CD4-positive, alpha-beta T cell treated with Interleukin-21 for 1 hour (primary cell): ENCODE measurements around the gene IMPACT.

Experiments used
- DNase-seq: peaks from one replicate; pipeline ENCODE4 v3.0.0-alpha.2; 2020

The IMPACT gene

DNA sequence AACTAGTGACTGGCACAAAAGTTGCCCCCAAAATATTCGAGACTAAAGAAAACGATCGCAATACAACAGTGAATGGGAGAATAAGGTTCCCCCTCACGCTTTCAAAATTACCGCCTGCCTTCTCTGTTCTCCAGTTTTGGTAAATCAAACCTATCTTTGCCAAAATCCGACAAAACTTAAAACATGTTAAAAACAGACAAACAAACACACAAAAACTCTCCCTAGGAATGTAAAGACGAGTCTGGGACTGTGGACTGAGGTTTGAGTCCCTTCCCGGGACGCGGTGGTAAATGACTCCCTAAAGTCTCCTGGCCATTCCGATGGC, 435 bp upstream of the IMPACT start:
- no peak for DNase-seq

DNA sequence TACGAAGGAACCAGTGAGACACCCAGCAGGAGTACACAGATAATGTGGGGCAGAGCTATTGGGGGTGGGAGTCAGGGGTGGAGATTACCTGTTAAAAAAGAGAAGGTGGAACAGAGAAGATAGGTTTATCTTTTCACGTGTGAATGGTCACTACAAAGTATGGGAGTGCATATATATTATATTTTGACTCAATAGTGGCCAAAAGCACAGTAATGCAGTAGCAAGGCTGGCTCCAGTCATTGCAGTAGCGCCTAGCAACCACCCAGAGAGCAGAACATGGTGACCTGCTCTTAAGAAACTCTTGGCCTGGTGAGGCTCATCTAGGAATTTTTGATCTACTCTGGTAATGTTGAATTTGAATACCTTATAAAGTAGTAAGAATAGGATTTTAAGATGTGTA, 1.0 kb downstream of the IMPACT start:
- DNase-seq = no peak

DNA sequence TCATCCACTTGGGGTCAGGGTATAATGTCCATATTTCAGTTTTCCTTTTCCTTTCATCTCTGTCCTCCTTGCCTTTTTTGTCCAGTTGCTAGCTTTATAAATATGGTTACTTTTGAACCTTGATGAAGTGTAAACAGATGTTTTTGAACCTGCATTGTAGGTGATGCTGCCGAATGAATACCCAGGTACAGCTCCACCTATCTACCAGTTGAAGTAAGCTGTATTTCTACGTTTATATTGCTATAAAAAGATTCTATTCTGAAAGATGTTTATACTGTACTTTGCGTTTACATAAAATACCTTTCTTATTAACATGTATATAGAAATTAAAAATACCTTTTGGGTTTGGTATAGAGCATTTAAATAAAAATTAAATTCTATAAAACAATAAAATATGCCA, 2.2 kb downstream of the IMPACT start:
- DNase-seq = no peak

DNA sequence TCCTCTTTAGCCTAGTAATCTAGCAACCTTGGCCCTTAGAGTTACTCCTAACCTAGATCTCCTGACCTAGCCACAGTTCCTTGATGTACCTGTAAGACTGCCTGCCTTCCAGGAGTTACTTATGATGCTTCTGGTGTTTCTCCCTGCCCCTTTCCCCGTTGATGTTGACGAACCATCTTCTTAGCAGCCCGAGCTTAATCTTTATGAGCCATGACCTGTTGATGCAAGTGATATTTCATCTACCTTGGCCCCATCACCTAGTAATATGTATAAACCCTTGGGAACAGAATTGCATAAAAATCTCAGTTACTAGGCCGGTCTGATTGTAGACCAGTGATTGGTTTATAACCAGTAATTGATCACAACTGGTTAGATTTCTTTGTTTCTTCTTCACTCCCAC, 2.7 kb downstream of the IMPACT start:
- no peak for DNase-seq

DNA sequence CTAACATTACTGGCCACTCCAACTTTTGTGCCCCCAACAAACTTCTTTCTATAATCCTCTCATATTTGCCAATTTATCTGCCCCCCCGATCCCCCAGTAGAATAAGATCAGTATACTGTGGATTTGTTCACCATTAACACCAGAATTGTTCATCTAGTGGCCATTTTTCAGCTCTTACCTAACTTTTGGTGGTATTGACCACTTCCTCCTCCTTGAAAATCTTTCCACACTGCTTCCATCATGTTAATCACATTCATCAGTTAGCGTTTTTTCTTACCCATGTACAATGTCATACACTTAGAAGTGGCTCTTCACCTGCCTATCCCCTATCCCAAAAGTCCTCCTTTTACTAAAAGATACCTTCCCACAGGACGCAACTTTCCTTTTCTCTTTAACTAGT, 6.1 kb downstream of the IMPACT start:
- DNase-seq = no peak

DNA sequence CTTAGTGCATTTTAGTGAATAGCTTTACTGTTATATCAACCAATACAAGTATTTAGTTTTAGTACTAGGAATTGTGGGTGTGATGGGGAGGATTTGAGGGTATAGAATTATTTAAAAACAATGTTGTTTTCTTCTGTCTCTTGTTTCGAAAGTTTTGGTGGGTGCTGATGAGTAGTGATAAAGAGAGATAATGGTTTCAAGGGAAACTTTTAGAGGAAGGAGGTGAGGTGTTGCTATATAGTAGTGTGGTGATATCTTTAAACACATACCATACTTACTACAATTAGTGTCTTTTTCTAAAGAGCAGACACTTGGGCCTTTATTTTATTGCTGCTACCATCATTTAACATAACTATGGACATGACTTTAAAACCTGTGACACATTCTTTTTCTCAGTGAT, 10.5 kb downstream of the IMPACT start:
- no peak for DNase-seq

DNA sequence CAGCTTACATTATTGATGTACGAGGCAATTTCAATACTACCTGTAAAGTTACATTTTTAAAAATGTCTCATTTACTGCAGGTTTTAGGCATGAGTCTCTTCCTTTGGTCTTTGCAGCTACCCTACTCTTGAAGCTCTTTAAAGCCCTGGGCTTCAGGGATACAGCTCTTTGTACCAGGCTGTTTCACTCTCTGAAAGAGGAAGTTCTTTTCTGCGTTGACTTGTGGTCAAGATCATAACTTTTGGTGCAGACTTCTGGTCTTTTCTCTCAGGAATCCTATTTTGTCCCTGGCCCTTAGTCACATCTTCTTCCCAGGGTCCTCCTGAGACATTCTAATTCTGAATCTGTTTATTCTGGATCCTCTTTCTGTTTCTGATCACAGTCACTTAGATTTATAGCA, 17.4 kb downstream of the IMPACT start:
- DNase-seq = no peak

DNA sequence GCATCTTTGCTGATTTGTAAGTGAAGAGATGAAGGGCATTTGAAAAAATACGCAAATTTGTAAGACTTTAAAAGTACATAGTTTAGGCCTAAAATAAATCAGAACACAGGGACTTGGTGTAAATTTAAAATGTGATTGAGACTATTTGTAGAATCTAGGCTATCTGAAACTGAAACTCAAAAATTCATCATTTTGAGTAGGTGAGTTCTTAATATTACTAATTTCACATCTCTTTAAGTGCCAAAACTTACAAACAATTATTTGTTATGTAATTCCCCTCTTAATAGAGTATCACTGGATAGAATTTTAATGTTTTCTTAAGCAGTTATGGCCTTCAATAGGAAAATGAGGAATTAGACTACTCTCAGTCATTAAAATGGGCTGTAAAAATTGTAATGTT, 20.0 kb downstream of the IMPACT start:
- no peak for DNase-seq

DNA sequence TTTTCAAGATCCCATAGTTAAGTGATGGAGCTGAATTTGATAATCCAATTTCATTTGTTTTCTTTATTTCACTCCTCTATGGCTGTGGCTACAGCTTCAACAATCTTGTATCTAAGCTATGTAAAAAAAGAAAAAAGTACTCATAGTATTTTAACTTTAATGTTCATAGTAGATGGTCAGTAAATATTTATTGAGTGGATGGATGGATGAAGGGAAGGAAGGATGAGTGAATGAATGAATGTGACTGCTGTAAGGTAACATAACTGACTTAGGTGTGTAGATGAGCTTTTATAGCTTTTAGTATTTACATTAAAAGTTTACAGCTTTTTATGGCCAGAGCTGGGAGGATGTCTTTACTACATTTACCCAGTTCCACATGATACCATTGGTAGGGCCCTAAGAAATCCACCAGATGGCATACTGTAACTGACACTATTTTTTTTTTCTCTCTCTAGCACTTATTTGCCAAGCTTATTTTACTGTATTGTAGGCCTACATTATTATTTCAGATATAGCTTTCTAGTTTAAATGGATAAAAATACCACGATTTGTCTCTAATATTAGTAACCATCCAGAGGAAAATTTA, 20.6 kb downstream of the IMPACT start:
- DNase-seq = no peak

DNA sequence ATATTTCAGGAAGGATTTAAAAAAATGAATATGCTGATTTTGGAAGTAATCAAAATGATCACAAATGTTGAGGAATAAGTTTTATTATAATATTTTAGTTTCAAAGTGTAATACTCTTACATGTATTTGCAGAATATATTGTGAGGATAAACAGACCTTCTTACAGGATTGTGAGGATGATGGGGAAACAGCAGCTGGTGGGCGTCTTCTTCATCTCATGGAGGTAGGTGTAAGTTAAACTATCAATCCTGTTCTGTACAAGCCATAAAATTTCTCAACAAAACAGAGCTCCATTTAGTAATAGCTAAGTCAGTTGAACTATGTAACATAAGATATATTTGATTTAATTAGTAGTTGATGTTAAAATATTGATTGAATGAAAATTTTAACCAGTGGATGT, 21.5 kb downstream of the IMPACT start:
- no peak for DNase-seq

DNA sequence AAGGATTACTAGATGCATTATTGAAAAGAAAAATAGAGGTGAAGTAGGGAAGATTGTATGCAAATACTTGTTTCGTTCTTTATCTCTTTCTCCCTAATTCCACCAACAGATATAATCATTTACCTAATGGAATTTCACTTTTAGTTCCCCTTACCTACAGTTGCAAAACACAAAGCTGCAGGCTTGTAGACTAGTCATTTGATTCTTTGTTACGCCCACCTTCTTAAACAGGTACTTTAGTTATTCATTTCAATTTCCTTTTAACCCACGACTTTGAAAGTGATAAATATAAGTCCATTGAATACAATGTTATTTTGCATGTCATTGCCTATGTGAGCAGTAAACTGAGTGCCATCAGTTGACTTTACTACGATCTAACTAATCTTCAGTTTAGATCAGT, 30.1 kb downstream of the IMPACT start:
- DNase-seq = no peak

DNA sequence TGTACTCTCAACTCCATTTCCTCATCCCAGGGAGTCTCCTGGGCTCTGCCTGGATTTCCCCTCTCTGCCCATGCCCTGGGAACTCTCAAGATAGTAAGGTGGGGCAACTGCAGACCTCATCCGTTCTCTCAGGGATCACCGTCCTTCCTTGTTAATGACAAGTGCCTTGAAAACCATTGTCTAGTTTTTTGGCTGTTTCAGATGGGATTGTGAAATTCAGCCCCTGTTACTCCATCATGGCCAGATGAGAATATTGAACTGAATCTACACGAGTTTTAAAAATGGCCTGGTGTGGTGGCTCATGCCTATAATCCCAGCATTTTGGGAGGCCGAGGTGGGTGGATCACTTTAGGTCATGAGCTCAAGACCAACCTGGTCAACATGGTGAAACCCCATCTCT, 33.3 kb downstream of the IMPACT start:
- no peak for DNase-seq

DNA sequence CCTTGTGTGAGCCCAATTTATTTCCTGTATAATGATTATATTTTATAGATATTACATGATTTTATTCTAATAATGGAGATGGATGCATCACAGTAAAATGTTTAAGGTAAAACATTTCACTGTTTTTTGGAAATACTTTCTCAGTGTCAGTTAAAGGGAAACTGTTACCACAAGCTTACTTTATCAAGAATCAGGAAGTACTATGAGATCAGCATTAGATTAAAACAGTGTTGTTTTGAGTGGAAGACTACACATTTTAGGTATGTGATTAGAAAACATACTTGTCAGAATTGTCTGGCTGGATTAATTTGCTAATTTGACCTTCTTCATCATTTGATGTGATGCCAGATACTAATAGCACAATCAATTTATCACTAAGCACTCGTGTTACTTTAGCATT, 33.9 kb downstream of the IMPACT start, which contains the start of gene HRH4:
TSS of gene HRH4 (plus strand) at position 250 of the 400 bp plus-strand sequence. CDS start at position 342, 92 bp downstream.
- DNase-seq = no peak

DNA sequence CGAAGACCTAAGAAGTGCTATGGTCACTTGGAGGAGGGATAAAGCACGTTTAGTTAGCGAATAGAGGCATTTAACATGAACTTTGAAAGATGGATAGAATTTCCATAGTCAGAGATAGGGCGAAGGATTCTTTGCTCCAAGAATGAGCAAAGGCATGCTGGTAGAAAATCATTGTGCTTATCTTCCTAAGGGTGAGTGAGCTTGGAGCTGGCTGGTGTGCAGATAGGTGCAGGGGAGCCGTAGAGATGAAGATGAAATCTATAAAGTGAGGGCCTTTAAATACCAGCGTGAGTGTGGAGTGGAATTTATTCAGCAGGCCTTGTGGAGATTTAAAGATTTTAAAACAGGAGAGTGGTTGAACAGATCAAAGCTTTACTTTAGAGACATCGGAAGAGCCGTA, 35.5 kb downstream of the IMPACT start:
- no peak for DNase-seq

DNA sequence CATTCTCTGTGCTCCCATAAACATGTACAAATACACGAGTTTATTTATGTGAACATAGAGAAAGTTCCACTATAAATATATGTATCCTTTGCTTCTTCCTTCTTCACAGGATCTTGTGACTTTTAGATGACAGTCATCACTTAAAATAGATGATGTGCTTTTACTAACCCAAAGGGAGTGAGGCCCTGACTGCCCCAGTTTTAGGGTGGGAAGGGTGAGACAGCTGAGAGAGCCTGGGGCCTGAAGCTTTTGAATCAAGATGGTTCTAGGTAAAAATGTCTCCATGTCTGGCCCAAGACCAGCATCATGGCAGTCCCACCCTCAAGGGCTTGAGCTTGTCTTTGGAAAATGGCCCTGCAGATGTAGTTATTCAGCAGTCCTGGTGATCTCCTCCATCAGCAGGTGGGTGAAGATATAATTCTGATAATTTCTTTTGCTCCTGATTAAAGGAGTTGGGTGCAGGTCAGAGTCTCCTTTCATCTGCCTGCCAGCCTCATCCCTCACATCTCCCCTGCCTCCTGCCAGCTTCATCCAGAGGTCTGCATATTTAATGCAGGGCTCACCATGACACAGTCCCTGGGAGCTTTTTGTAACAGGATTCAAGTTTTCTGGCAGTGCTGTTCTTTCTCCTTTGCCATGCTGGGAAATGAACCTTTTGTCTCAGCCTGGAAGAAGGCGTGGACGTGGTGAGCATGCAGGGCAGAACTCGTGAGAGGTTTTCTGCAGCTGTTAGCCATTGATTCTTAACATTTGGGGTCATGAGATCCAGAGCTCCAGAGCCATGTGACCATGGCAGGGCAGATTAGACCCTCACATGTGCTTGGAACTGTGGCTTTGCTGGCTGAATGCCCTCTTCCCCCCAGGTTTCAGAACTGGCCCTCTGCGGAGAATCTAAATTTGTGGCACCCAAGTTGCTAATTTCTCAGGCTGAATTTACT, 36.6 kb downstream of the IMPACT start:
- no peak for DNase-seq

DNA sequence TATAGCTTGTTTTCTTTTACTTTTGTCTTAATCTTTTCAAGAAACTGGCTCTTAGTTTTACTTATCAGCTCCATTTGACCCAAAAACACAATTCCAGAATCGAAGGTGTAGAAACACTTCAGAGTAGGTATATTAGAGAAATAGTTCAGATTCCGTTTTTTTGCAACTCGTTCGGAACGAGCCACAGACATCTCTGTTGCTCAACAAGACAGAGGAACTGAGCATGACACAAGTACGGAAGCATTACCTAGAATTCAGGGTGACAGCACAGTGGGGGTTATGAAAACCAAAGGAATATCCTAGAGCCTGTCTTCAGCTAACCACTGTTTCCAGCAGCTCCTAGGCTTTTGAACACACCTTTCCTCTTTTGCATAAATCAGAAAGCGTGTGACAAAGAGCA, 39.0 kb downstream of the IMPACT start:
- DNase-seq = no peak

DNA sequence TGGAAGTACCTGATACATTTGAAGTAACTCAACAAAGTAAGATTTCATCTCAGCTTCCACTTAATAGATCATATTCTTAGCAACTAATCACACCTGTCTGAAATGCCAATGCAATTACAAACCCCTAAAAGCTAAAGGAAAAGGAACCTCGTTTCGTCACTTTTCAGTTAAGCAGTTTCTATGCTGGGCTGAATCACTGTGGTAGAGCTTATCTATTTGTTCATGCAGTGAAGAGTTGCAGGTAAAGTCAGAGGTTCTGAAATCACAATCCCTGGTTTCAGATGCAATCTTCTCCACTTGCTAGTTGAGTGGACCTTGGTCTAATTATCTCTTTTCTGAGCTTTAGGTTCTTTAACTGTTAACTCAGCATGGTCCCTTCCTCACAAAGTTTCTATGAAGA, 40.3 kb downstream of the IMPACT start:
- no peak for DNase-seq

DNA sequence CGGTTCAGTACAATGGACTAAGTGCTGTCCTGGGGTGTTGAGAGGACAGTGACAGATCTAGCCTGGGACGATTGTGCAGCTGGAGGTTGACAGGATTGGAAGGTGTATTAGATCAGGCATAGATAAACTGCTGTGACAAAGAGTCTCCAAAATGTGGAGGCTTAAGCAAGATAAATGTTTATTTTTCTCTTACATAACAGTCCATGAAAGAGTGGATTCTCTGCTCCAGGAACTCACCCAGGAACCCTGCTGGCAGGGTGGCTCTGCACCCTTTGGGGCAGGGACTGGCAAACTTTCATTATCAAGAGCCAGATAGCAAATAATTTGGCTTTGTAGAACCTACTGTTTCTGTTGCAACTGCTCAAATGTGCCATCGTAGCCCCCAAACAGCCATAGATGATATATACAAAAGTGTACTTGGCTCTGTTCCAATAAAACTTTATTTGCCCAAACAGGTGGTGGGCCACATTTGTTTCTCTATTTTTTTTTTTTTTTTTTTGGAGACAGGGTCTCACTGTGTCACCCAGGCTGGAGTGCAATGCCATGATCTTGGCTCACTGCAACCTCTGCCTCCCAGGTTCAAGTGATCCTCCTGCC, 43.6 kb downstream of the IMPACT start:
- DNase-seq = no peak

DNA sequence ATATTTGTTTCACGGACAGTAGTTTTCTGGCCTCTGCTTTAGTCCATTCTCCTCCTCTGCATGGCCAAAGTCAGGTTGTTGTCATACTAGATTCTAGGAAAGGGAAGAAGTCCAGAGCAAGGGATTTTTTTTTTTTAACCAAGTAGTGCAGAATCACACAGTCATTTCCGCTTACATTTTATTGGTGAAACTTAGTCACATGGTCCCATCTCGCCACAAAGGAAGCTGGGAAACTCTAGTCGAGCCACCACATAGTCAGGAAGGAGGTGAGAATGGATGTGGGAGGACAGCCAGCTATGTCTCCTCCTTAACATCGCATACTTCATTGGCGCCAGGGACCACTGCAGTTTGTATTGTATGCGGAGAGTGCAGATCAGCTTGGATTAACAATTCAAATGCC, 44.3 kb downstream of the IMPACT start:
- no peak for DNase-seq

DNA sequence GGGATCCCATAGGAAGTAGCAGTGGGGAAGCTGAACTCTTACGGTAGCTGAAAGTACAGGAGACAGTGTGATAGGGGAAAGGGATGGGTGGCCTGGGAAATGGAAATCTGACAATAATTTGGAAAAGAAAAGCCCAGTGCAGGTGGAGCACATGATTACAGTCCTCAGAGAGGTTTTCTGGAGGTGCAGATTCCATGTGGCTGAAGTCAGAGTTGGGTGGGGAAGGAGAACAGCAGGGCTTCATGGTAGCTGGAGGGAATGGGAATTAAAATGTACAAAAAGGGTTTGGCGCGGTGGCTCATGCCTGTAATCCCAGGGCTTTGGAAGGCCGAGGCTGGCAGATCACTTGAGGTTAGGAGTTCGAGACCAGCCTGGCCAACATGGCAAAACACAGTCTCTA, 46.1 kb downstream of the IMPACT start:
- DNase-seq = no peak

DNA sequence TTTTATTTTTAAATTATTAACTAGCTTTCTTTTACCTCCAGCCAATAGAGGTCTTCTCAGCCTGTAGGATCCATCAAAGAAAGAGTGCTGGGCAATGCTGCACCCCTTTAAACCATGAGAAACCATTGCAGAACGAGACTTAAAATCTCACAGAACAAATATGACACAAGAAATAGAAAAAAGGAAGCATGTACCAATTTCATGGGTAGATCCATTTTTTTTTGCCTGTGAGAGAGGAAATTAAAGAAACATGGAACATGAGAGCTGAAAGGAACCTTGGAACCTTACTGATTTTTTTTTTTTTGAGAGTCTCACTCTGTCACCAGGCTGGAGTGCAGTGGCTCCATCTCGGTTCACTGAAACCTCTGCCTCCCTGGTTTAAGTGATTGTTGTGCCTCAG, 47.9 kb downstream of the IMPACT start:
- no peak for DNase-seq

DNA sequence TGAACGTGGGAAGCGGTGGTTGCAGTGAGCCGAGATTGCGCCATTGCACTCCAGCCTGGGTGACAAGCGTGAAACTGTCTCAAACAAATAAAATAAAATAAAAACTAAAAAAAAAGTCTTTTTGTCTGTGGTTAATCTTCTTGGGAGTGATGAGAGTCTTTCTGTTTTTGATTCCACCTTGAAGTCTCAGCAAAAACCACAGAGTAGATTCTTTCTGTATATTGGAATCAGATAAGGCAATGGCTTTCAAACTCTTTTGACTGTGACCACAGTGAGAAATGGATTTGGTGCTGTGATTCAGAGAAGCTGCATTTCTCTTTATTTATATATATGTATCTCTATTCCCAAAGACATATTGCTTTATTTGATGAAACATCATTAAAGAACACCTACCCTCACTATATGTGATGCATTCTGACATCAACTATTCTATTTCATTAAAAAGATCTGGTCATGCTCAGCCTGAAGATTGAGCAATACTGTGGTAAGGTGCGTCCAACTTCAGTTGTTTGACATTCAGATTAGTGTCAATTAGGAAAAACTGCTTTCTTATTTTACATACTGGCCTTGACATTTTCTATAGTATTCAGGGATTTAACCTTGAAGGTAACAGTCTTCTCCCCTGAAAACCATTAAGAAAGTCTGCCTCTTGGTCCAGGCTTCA, 49.6 kb downstream of the IMPACT start:
- DNase-seq = no peak

DNA sequence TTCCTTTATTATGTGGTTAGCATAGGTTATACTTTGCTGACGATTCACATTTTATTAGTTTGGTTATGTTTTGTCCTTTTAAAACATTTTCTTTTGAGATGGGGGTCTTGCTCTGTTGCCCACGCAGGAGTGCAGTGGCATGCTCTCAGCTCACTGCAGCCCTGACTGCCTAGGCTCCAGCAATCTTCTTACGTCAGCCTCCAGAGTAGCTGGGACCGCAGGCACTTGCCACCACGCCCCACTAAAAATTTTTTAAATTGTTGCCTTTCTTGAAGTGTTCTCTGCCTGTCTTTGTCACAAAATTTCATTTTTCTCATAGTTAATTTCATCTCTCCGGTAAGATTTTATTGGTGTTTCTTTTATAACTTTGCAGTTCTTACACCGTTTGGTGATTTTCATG, 52.9 kb downstream of the IMPACT start:
- no peak for DNase-seq

DNA sequence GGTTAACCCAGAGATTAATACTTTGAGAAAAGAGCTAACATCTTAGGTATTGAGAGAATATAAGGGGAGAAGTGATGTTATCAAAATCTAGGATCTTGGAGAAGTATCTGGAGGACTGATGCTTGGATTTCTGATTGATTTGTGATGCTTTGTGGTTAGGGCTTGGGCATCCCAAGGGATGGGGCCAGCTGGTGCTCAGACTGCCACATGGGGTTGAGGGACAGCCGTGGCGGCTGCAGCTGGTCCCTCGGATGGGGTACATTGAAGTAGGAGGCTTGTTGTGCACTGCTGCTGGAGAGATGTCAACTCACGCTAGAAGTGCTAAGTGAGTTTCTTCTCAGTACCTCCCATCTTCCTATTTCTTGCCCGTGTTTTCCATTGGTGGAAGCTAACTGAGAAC, 56.4 kb downstream of the IMPACT start:
- DNase-seq = no peak
